Stimulated activated naive CD8-positive, alpha-beta T cell treated with anti-CD3 and anti-CD28 coated beads, Interleukin-15, Interleukin-2, amounts not matched to agents 100 ng/mL and 50 ng/mL, for 24 hours (primary cell): ENCODE measurements around the gene SLC7A10.
A peak's percentile ranks its signal among the peaks of the same experiment; 100 is the strongest.
"Not testable (repeated sequence)": the region's sequence is repeated elsewhere in the genome, so short reads cannot be mapped to it uniquely, and the experiment has no call there.

Source experiments
- H3K27ac Mint-ChIP-seq: one replicate; pipeline ENCODE4 v1.8.0; 2021; ENCODE audit warnings: mild to moderate bottlenecking, mixed read lengths
- H3K27me3 Mint-ChIP-seq: one replicate; pipeline ENCODE4 v1.8.0; 2021; ENCODE audit warnings: mixed read lengths
- H3K36me3 Mint-ChIP-seq: one replicate; pipeline ENCODE4 v1.8.0; 2021; ENCODE audit warnings: low read depth, mixed read lengths
- H3K4me1 Mint-ChIP-seq: one replicate; pipeline ENCODE4 v1.8.0; 2021; ENCODE audit warnings: low read depth, mixed read lengths
- H3K4me3 Mint-ChIP-seq: one replicate; pipeline ENCODE4 v1.8.0; 2021; ENCODE audit warnings: mild to moderate bottlenecking, mixed read lengths
- H3K9me3 Mint-ChIP-seq: one replicate; pipeline ENCODE4 v1.8.0; 2021; ENCODE audit warnings: mixed read lengths

SLC7A10 gene

GRCh38 chr19:33196446-33197193 lies 29.0 kb downstream of the SLC7A10 start:
- H3K36me3 Mint-ChIP-seq, result no peaks in the 10 kb centered on the region
- H3K27ac Mint-ChIP-seq, result no peak overlapping the region
- no peak overlapping the region for H3K4me3 Mint-ChIP-seq
- no peaks in the 10 kb centered on the region for H3K9me3 Mint-ChIP-seq
- peaks cover 27% of the 10 kb centered on the region for H3K27me3 Mint-ChIP-seq
- H3K4me1 Mint-ChIP-seq, result peaks cover 4% of the 10 kb centered on the region

GRCh38 chr19:33195645-33196347 lies 29.9 kb downstream of the SLC7A10 start:
- no peak overlapping the region for H3K4me3 Mint-ChIP-seq
- H3K4me1 Mint-ChIP-seq, result peaks cover 4% of the 10 kb centered on the region
- H3K9me3 Mint-ChIP-seq, result no peaks in the 10 kb centered on the region
- no peak overlapping the region for H3K27ac Mint-ChIP-seq
- H3K27me3 Mint-ChIP-seq, result peaks cover 30% of the 10 kb centered on the region
- no peaks in the 10 kb centered on the region for H3K36me3 Mint-ChIP-seq

- no peaks in the 10 kb centered on the region for H3K36me3 Mint-ChIP-seq
- H3K4me1 Mint-ChIP-seq, result peaks cover 4% of the 10 kb centered on the region
- no peaks in the 10 kb centered on the region for H3K9me3 Mint-ChIP-seq
- H3K4me3 Mint-ChIP-seq, result no peak overlapping the region
- peaks cover 30% of the 10 kb centered on the region for H3K27me3 Mint-ChIP-seq
- H3K27ac Mint-ChIP-seq, result no peak overlapping the region
These were observed 30.6 kb downstream of the SLC7A10 start for GRCh38 chr19:33194886-33195644.

GRCh38 chr19:33194532-33194885 lies 31.1 kb downstream of the SLC7A10 start:
- no peak overlapping the region for H3K4me3 Mint-ChIP-seq
- H3K9me3 Mint-ChIP-seq, result no peaks in the 10 kb centered on the region
- no peak overlapping the region for H3K27ac Mint-ChIP-seq
- peaks cover 30% of the 10 kb centered on the region for H3K27me3 Mint-ChIP-seq
- H3K36me3 Mint-ChIP-seq, result no peaks in the 10 kb centered on the region
- H3K4me1 Mint-ChIP-seq, result peaks cover under 1% of the 10 kb centered on the region

GRCh38 chr19:33193865-33194362 lies 31.7 kb downstream of the SLC7A10 start, which contains the start of gene LRP3:
TSS of gene LRP3 (plus strand) at chr19:33194330. CDS start at chr19:33194786, 456 bp downstream.
- no peaks in the 10 kb centered on the region for H3K4me1 Mint-ChIP-seq
- peaks cover 30% of the 10 kb centered on the region for H3K27me3 Mint-ChIP-seq
- H3K36me3 Mint-ChIP-seq, result no peaks in the 10 kb centered on the region
- peak within 1 kb of the TSS; percentile 59 for H3K4me3 Mint-ChIP-seq
- no peak within 1 kb of the TSS for H3K27ac Mint-ChIP-seq
- H3K9me3 Mint-ChIP-seq, result no peaks in the 10 kb centered on the region

- peak overlapping the region; percentile 59 for H3K4me3 Mint-ChIP-seq
- H3K9me3 Mint-ChIP-seq, result no peaks in the 10 kb centered on the region
- no peaks in the 10 kb centered on the region for H3K36me3 Mint-ChIP-seq
- H3K27me3 Mint-ChIP-seq, result peaks cover 30% of the 10 kb centered on the region
- H3K4me1 Mint-ChIP-seq, result no peaks in the 10 kb centered on the region
- no peak overlapping the region for H3K27ac Mint-ChIP-seq
These were observed 32.3 kb downstream of the SLC7A10 start for GRCh38 chr19:33193269-33193864.

GRCh38 chr19:33192010-33192409 lies 33.6 kb downstream of the SLC7A10 start:
- Mint-ChIP-seq H3K36me3 (no peaks in the 10 kb centered on the region), H3K4me3 (no peak overlapping the region), H3K27me3 (peaks cover 30% of the 10 kb centered on the region), H3K4me1 (peaks cover under 1% of the 10 kb centered on the region), H3K9me3 (no peaks in the 10 kb centered on the region), H3K27ac (no peak overlapping the region)

GRCh38 chr19:33191501-33191900 lies 34.1 kb downstream of the SLC7A10 start:
- Mint-ChIP-seq H3K9me3 (no peaks in the 10 kb centered on the region), H3K27me3 (peaks cover 27% of the 10 kb centered on the region), H3K27ac (no peak overlapping the region), H3K4me3 (no peak overlapping the region), H3K4me1 (peaks cover 6% of the 10 kb centered on the region), H3K36me3 (no peaks in the 10 kb centered on the region)

- H3K4me1 Mint-ChIP-seq, H3K27ac Mint-ChIP-seq, H3K9me3 Mint-ChIP-seq, H3K4me3 Mint-ChIP-seq, H3K36me3 Mint-ChIP-seq: not testable (repeated sequence)
- peaks cover 26% of the 10 kb centered on the region for H3K27me3 Mint-ChIP-seq
These were observed 34.6 kb downstream of the SLC7A10 start for GRCh38 chr19:33191092-33191491.

- peaks cover 26% of the 10 kb centered on the region for H3K27me3 Mint-ChIP-seq
- no peak overlapping the region for H3K27ac Mint-ChIP-seq
- H3K36me3 Mint-ChIP-seq, result no peaks in the 10 kb centered on the region
- H3K9me3 Mint-ChIP-seq, result no peaks in the 10 kb centered on the region
- no peak overlapping the region for H3K4me3 Mint-ChIP-seq
- H3K4me1 Mint-ChIP-seq, result peaks cover 9% of the 10 kb centered on the region
These were observed 36.2 kb downstream of the SLC7A10 start for GRCh38 chr19:33189453-33189852.

- Mint-ChIP-seq H3K9me3 (no peaks in the 10 kb centered on the region), H3K27me3 (peaks cover 9% of the 10 kb centered on the region), H3K36me3 (no peaks in the 10 kb centered on the region), H3K4me3 (no peak overlapping the region), H3K4me1 (peaks cover 9% of the 10 kb centered on the region), H3K27ac (no peak overlapping the region)
These were observed 38.5 kb downstream of the SLC7A10 start for GRCh38 chr19:33187183-33187540.

GRCh38 chr19:33186431-33187182 lies 39.0 kb downstream of the SLC7A10 start:
- Mint-ChIP-seq H3K4me1 (peaks cover 9% of the 10 kb centered on the region), H3K27ac (no peak overlapping the region), H3K36me3 (no peaks in the 10 kb centered on the region), H3K9me3 (no peaks in the 10 kb centered on the region), H3K4me3 (no peak overlapping the region), H3K27me3 (peaks cover 3% of the 10 kb centered on the region)

GRCh38 chr19:33177417-33177979 lies 48.2 kb downstream of the SLC7A10 start:
- Mint-ChIP-seq H3K27ac (peak overlapping the region; percentile 97), H3K4me3 (peak overlapping the region; percentile 90), H3K27me3 (peaks cover 4% of the 10 kb centered on the region), H3K4me1 (peaks cover 32% of the 10 kb centered on the region), H3K9me3 (no peaks in the 10 kb centered on the region), H3K36me3 (peaks cover 4% of the 10 kb centered on the region)
